Fibroblast of mammary gland (primary cell): ENCODE results near the gene SFRP5.
A peak's percentile ranks its signal among the peaks of the same experiment; 100 is the strongest.

Source experiments
- DNase-seq: peaks from one replicate; pipeline ENCODE4 v3.0.0-alpha.2; 2010; ENCODE audit warnings: low read depth
- H3K4me3 ChIP-seq: 2 replicates; pipeline ENCODE4 v1.5.1; 2011; ENCODE audit warnings: low read depth, mild to moderate bottlenecking, low read length, moderate library complexity; ENCODE audit not compliant: control insufficient read depth
- TF ChIP-seq, protein P1 (sequence below): conservative IDR thresholded peaks from 2 replicates; pipeline ENCODE4 v1.5.1; 2011; ENCODE audit warnings: low read depth, low read length, inconsistent platforms; ENCODE audit not compliant: control insufficient read depth, insufficient read depth

The SFRP5 gene

DNA sequence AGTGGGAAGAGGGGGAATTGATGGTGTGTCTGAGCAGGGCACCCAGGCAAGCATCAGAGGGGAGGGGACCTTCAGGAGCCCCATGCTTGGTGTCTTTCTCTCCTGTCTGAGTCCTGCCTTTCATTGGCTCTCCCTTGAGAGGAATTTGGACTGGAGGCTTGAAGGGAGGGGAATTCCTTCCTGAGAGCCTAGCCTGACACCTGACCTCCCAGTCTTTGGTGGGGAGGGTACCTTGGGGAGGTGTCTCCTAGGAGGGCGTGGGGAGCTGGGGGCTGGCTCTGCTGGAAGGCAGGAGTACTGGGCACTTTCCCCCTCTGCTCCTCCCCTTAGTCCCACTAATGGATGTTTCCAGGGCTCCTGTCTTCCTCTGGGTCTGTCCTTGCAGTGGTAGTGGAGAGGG, 1.3 kb upstream of the SFRP5 start:
- TF ChIP-seq, protein P1, sequence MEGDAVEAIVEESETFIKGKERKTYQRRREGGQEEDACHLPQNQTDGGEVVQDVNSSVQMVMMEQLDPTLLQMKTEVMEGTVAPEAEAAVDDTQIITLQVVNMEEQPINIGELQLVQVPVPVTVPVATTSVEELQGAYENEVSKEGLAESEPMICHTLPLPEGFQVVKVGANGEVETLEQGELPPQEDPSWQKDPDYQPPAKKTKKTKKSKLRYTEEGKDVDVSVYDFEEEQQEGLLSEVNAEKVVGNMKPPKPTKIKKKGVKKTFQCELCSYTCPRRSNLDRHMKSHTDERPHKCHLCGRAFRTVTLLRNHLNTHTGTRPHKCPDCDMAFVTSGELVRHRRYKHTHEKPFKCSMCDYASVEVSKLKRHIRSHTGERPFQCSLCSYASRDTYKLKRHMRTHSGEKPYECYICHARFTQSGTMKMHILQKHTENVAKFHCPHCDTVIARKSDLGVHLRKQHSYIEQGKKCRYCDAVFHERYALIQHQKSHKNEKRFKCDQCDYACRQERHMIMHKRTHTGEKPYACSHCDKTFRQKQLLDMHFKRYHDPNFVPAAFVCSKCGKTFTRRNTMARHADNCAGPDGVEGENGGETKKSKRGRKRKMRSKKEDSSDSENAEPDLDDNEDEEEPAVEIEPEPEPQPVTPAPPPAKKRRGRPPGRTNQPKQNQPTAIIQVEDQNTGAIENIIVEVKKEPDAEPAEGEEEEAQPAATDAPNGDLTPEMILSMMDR = no peak
- no peak overlapping the region for H3K4me3 ChIP-seq
- DNase-seq = no peak

- no peak overlapping the region for H3K4me3 ChIP-seq
- TF ChIP-seq, protein P1 = no peak
- peak; percentile 10 for DNase-seq
Measured at GRCh38 chr10:97771055-97771891, 526 bp downstream of the SFRP5 start.

DNA sequence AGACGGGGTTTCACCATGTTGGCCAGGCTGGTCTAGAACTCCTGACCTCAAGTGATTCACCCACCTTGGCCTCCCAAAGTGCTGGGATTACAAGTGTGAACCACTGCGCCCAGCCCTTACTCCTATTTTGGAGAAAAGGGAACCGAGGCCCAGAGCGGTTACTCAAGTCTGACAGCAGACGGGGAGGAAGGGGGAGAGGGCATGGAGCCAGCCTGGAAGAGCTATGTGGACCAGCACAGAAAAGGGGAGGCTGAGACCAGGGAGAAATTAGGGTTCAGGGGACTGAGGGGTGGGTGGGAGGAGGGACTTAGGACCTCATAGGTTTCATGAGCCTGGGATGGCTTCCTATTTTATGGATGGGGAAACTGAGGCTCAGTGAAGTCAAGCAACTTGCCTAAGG, 1.5 kb downstream of the SFRP5 start:
- H3K4me3 ChIP-seq = no peak overlapping the region
- TF ChIP-seq, protein P1 = no peak
- DNase-seq = no peak

DNA sequence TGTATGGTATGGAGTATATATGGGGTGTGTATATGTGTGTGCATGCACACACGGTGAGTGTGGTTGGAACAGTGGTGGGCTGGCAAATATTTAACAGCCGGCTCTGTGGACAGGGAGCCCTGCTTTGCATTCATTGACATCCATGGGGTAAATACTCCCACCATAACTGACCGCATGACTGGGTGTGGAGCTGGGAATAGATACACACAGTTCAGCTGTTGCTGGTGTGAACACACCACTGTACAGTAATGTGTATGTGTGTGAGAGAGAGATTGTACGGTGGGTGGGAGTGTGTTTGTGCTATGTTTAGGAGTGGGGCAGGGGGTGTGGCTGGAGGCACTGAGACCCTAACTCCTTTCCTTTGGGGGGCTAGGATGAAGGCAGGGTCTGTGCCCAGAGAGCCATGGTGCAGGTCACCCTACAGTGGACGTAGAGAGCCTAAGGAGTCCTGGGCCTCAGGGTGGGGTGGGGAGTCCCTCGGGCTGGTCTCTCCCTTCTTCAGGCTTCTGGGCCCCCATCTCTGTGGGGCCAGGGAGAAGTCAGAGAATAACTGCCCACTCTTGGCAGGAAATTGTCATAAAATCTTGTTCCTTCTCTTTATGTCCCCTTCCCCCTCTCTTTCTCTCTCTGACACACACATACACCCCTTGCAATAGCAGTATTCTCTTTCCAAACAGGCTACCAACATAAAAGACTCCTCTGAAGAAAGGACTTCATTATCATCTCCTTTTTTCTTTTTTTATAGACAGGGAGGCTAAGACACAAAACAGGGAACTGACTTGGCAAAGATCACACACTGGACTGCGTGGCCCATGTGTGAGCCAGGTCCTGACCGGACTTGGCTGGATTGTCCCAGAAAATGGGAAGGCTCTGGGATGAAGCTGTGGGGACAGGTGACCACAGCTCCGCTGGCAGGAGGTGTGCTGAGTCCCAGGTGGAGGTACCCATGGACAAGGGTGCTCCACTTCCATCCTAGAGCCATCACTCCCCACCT, 3.2 kb downstream of the SFRP5 start:
- H3K4me3 ChIP-seq = no peak overlapping the region
- no peak for DNase-seq
- TF ChIP-seq, protein P1 = no peak

GRCh38 chr10:97766996-97767924, 4.5 kb downstream of the SFRP5 start:
- no peak overlapping the region for H3K4me3 ChIP-seq
- TF ChIP-seq, protein P1 = no peak
- DNase-seq = no peak

GRCh38 chr10:97766106-97766810, 5.5 kb downstream of the SFRP5 start:
- TF ChIP-seq, protein P1 = no peak
- no peak for DNase-seq
- H3K4me3 ChIP-seq = no peak overlapping the region
